ENCODE data around the gene ZNF536.

DNA sequence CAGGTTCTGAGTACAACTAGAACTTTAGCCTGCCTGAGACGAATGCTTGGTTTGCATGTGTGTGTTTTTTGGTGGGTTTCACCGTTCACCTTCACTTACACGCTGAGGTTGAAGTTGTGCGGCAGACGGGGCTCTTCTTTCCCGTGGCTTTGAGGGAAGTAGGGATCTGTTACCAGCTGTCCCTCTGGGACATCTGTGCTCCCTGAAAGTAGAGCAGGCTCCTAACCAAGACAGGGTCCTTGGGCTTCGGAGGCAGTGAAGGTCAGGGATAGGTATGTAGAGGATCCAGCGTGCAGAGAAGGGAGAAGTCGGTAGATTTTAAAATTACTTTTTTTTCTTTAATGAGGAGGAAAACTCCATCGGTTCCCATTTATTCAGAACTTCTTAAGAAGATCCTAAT, 48.7 kb downstream of the ZNF536 start:
- TF ChIP-seq, protein P1, sequence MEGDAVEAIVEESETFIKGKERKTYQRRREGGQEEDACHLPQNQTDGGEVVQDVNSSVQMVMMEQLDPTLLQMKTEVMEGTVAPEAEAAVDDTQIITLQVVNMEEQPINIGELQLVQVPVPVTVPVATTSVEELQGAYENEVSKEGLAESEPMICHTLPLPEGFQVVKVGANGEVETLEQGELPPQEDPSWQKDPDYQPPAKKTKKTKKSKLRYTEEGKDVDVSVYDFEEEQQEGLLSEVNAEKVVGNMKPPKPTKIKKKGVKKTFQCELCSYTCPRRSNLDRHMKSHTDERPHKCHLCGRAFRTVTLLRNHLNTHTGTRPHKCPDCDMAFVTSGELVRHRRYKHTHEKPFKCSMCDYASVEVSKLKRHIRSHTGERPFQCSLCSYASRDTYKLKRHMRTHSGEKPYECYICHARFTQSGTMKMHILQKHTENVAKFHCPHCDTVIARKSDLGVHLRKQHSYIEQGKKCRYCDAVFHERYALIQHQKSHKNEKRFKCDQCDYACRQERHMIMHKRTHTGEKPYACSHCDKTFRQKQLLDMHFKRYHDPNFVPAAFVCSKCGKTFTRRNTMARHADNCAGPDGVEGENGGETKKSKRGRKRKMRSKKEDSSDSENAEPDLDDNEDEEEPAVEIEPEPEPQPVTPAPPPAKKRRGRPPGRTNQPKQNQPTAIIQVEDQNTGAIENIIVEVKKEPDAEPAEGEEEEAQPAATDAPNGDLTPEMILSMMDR (conservative IDR thresholded peaks at IDR 0.05; ENCODE audit: low read depth, low read length) = no peak
- TF ChIP-seq CHD1 (IDR thresholded peaks at IDR 0.05; ENCODE audit: low read depth, low read length) (no peak), RCOR1 (IDR thresholded peaks at IDR 0.05; ENCODE audit: insufficient replicate concordance, low read length) (no peak), RFX5 (IDR thresholded peaks at IDR 0.05; ENCODE audit: low read depth, low read length) (no peak), RAD21 (IDR thresholded peaks at IDR 0.05; ENCODE audit: low read length) (no peak), POLR2A (IDR thresholded peaks at IDR 0.05; ENCODE audit: low read depth, low read length) (no peak), SMC3 (IDR thresholded peaks at IDR 0.05; ENCODE audit: low read depth, low read length) (no peak), NFE2L2 (IDR thresholded peaks at IDR 0.05; ENCODE audit: low read depth, low read length) (no peak), CEBPB (IDR thresholded peaks at IDR 0.05; ENCODE audit: low read depth, low read length) (no peak), MXI1 (IDR thresholded peaks at IDR 0.05; ENCODE audit: borderline replicate concordance, low read depth, low read length) (no peak), MAFK (IDR thresholded peaks at IDR 0.05; ENCODE audit: low read depth, low read length) (no peak), FOS (IDR thresholded peaks at IDR 0.05; ENCODE audit: low read depth, low read length) (no peak)
- TF ChIP-seq, protein P2, sequence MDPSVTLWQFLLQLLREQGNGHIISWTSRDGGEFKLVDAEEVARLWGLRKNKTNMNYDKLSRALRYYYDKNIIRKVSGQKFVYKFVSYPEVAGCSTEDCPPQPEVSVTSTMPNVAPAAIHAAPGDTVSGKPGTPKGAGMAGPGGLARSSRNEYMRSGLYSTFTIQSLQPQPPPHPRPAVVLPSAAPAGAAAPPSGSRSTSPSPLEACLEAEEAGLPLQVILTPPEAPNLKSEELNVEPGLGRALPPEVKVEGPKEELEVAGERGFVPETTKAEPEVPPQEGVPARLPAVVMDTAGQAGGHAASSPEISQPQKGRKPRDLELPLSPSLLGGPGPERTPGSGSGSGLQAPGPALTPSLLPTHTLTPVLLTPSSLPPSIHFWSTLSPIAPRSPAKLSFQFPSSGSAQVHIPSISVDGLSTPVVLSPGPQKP (IDR thresholded peaks at IDR 0.05; ENCODE audit: borderline replicate concordance, low read depth, low read length) = no peak

Measured in IMR-90 (cell line).